Omental fat pad (tissue), 4 donors: Measurements from ENCODE around the gene VAPB. TPM values are rescaled to one million over a fixed set of nuclear protein-coding genes. Genes with fewer than 3 reads are reported as not detected.

Experiments
- ATAC-seq: fragments of 150-250 bp; one replicate; pipeline ENCODE4 v1.9.1; 2016; ENCODE audit warnings: mild to moderate bottlenecking, moderate library complexity; ENCODE audit not compliant: low FRiP score
- DNase-seq: peaks from one replicate; pipeline ENCODE4 v3.0.0-alpha.2; 2019; ENCODE audit warnings: low spot score
- CTCF ChIP-seq, 3 donors: fragments of 450-650 bp; IDR thresholded peaks; one replicate each; pipeline ENCODE4 v1.5.1; 2016 to 2017; ENCODE audit warnings: antibody characterized with exemption in 3 of 3, mild to moderate bottlenecking in 3 of 3, moderate library complexity in 2 of 3
- total RNA-seq, 4 donors: library from RNA; depleted of rRNA; stranded (reverse); fragments of >200 nt; gene quantifications; one replicate each; pipeline ENCODE4 v1.1.0, GENCODE V29; 2016

VAPB gene
- total RNA-seq, 4 donors from 2014 or later = 21.4 to 26.8 (median 23.6) TPM

- ATAC-seq (no peak), DNase-seq (no peak)
- no peak for TF ChIP-seq CTCF (IDR thresholded peaks at IDR 0.05)
Measured at GRCh38 chr20:58389968-58390658, 1.1 kb downstream of the VAPB start.

GRCh38 chr20:58390659-58391035, 1.6 kb downstream of the VAPB start:
- ATAC-seq (no peak), DNase-seq (no peak)
- TF ChIP-seq CTCF (IDR thresholded peaks at IDR 0.05) = no peak

- ATAC-seq = no peak
- TF ChIP-seq CTCF (IDR thresholded peaks at IDR 0.05) = no peak
- DNase-seq = no peak
Measured at GRCh38 chr20:58392286-58392685, 3.3 kb downstream of the VAPB start.

- ATAC-seq = no peak
- no peak for TF ChIP-seq CTCF (IDR thresholded peaks at IDR 0.05)
Measured at GRCh38 chr20:58393299-58393698, 4.3 kb downstream of the VAPB start.

GRCh38 chr20:58394801-58395200, 5.8 kb downstream of the VAPB start:
- ATAC-seq (no peak), DNase-seq (no peak)
- TF ChIP-seq CTCF (IDR thresholded peaks at IDR 0.05) = no peak

More at GRCh38 chr20:58393299-58393698, 4.3 kb downstream of the VAPB start:
- DNase-seq = no peak

- no peak for DNase-seq
- TF ChIP-seq CTCF (IDR thresholded peaks at IDR 0.05) = no peak
- no peak for ATAC-seq
Measured at GRCh38 chr20:58395604-58396003, 6.6 kb downstream of the VAPB start.

- no peak for TF ChIP-seq CTCF (IDR thresholded peaks at IDR 0.05)
- ATAC-seq = no peak
Measured at GRCh38 chr20:58397429-58397828, 8.4 kb downstream of the VAPB start.

More at GRCh38 chr20:58397429-58397828, 8.4 kb downstream of the VAPB start:
- no peak for DNase-seq
